Thyroid gland (tissue), 4 donors: ENCODE data around the gene MEGF10.

Experiments used
- POLR2A ChIP-seq, 2 donors: fragments of 450-650 bp; IDR thresholded peaks; one replicate each; pipeline ENCODE4 v1.6.1; 2017; ENCODE audit warnings: antibody characterized with exemption in 2 of 2, mild to moderate bottlenecking in 2 of 2, moderate library complexity in 1 of 2
- TF ChIP-seq, protein P1 (sequence below), 6 experiments: fragments of 200-600 bp in 3 of 6; fragments of 450-650 bp in 3 of 6; sonication (generic) in 3 of 6; IDR thresholded peaks; one replicate each; pipeline ENCODE4 v1.5.1; 2016 to 2019; ENCODE audit warnings: antibody characterized with exemption in 6 of 6, mild to moderate bottlenecking in 2 of 6, inconsistent platforms in 1 of 6, moderate library complexity in 1 of 6

GRCh38 chr5:127330116-127330515 is 39.5 kb downstream of the MEGF10 start:
- TF ChIP-seq, protein P1, sequence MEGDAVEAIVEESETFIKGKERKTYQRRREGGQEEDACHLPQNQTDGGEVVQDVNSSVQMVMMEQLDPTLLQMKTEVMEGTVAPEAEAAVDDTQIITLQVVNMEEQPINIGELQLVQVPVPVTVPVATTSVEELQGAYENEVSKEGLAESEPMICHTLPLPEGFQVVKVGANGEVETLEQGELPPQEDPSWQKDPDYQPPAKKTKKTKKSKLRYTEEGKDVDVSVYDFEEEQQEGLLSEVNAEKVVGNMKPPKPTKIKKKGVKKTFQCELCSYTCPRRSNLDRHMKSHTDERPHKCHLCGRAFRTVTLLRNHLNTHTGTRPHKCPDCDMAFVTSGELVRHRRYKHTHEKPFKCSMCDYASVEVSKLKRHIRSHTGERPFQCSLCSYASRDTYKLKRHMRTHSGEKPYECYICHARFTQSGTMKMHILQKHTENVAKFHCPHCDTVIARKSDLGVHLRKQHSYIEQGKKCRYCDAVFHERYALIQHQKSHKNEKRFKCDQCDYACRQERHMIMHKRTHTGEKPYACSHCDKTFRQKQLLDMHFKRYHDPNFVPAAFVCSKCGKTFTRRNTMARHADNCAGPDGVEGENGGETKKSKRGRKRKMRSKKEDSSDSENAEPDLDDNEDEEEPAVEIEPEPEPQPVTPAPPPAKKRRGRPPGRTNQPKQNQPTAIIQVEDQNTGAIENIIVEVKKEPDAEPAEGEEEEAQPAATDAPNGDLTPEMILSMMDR (IDR thresholded peaks at IDR 0.05) = no peak
- no peak for TF ChIP-seq POLR2A (IDR thresholded peaks at IDR 0.05)
